ENCODE measurements around the gene OXNAD1.

- TF ChIP-seq CTCF (IDR thresholded peaks at IDR 0.05): no peak
- no peak for TF ChIP-seq POLR2A (IDR thresholded peaks at IDR 0.05)
Measured at GRCh38 chr3:16322189-16322588, 57.2 kb downstream of the OXNAD1 start.

All from body of pancreas (tissue), 4 donors.